SH-SY5Y (cell line): ENCODE measurements around the gene ALDH7A1.

Experiments used
- GATA2 ChIP-seq: IDR thresholded peaks from 2 replicates; pipeline ENCODE4 v1.6.1; 2011; ENCODE audit warnings: mild to moderate bottlenecking, low read depth, low read length
- GATA3 ChIP-seq: IDR thresholded peaks from 2 replicates; pipeline ENCODE4 v1.6.1; 2011; ENCODE audit warnings: low read depth, mild to moderate bottlenecking, low read length, moderate library complexity

DNA sequence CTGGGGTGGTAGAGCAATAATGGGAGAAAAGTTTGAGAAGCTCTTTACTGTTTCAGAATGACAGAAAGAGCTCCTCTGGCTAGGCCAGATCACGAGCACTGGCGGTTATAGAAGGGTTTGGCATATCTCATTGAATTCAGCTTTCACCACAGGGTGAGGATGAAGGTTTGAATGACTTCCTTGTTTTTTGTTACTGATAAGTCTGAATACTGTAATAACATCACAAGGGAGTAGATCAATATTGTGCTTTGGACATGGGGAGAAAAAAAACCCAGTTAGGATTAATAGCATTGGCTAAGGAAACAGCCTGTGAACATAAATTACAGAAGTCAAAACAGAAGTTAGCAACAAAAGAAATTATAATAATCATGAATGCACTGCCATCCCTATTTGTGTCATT is 15.1 kb upstream of the ALDH7A1 start:
- TF ChIP-seq GATA2, result no peak
- TF ChIP-seq GATA3, result no peak
